T-cell (primary cell): ENCODE results near the gene PCLAF. TPM values are rescaled to one million over a fixed set of nuclear protein-coding genes. Genes with fewer than 3 reads are reported as not detected.
A peak's percentile ranks its signal among the peaks of the same experiment; 100 is the strongest.
"Not testable (repeated sequence)": the region's sequence is repeated elsewhere in the genome, so short reads cannot be mapped to it uniquely, and the experiment has no call there.

Source experiments
- ATAC-seq, 4 experiments: fragments of 200-7000 bp in 3 of 4; fragments of 150-1000 bp in 1 of 4; cut with Tn5 transposase; replicated peaks in 1 of 4; 1 replicate in 3 of 4; 2 replicates in 1 of 4; pipeline ENCODE4 v1.10.0; 2021; ENCODE audit warnings: moderate library complexity in 3 of 4, mild to moderate bottlenecking in 2 of 4, moderate number of reproducible peaks in 1 of 4
- CTCF ChIA-PET, 2 donors: fragments of 300-600 bp; sonication (Branson Sonifier 250); formaldehyde crosslinking; loops; one replicate each; lab custom pipeline; 2022; ENCODE audit warnings: antibody characterized with exemption in 2 of 2; lab: Charles Lee
- POLR2A ChIA-PET, 2 donors: fragments of 300-600 bp; sonication (Branson Sonifier 250); formaldehyde crosslinking; loops; one replicate each; lab custom pipeline; 2022; ENCODE audit warnings: antibody characterized with exemption in 2 of 2; lab: Charles Lee
- DNase-seq, 35 experiments: peaks; one replicate each; pipeline versions ENCODE4 v3.0.0 to v3.0.0-alpha.2; 2013 to 2023
- H3K27ac ChIP-seq: one replicate; pipeline ENCODE4 v1.5.1; 2013; ENCODE audit warnings: low read length
- H3K27me3 ChIP-seq, 2 experiments: replicated peaks in 1 of 2; 1 replicate in 1 of 2; 2 replicates in 1 of 2; pipeline versions ENCODE4 v1.6.1 to v1.7.0; 2013; ENCODE audit warnings: low read length in 1 of 2, mixed read lengths in 1 of 2; ENCODE audit not compliant: control insufficient read depth in 2 of 2, insufficient read depth in 2 of 2; ENCODE audit errors: extremely low read depth in 1 of 2
- H3K36me3 ChIP-seq, 2 donors: 1 replicate in 1 of 2; 2 replicates in 1 of 2; pipeline versions ENCODE4 v1.6.1 to v1.7.0; 2013; ENCODE audit warnings: low read length in 1 of 2; ENCODE audit not compliant: control insufficient read depth in 2 of 2, insufficient read depth in 1 of 2; ENCODE audit errors: extremely low read depth in 1 of 2
- H3K4me1 ChIP-seq, 2 experiments: 1 replicate in 1 of 2; 2 replicates in 1 of 2; pipeline versions ENCODE4 v1.6.1 to v1.7.0; 2013; ENCODE audit warnings: low read length in 2 of 2, mixed read lengths in 1 of 2; ENCODE audit not compliant: insufficient read depth in 2 of 2, control insufficient read depth in 1 of 2; ENCODE audit errors: extremely low read depth in 1 of 2
- H3K4me3 ChIP-seq, 2 donors: 1 replicate in 1 of 2; 2 replicates in 1 of 2; pipeline versions ENCODE4 v1.5.1 to v1.7.0; 2013; ENCODE audit warnings: mild to moderate bottlenecking in 2 of 2, low read length in 1 of 2, moderate library complexity in 1 of 2; ENCODE audit not compliant: control insufficient read depth in 1 of 2; ENCODE audit errors: extremely low read depth in 1 of 2
- H3K9me3 ChIP-seq: 2 replicates; pipeline ENCODE4 v1.7.0; 2013
- H3K27ac Mint-ChIP-seq, 2 donors: one replicate each; pipeline ENCODE4 v1.8.0; 2020 to 2021; ENCODE audit warnings: mild to moderate bottlenecking in 2 of 2, mixed read lengths in 2 of 2
- H3K27me3 Mint-ChIP-seq, 2 donors: one replicate each; pipeline ENCODE4 v1.8.0; 2021 to 2022; ENCODE audit warnings: mixed read lengths in 2 of 2
- H3K36me3 Mint-ChIP-seq: one replicate; pipeline ENCODE4 v1.8.0; 2021; ENCODE audit warnings: mixed read lengths
- H3K4me1 Mint-ChIP-seq, 3 donors: one replicate each; pipeline ENCODE4 v1.8.0; 2020 to 2022; ENCODE audit warnings: mixed read lengths in 3 of 3, mild to moderate bottlenecking in 1 of 3
- H3K4me3 Mint-ChIP-seq, 3 donors: one replicate each; pipeline ENCODE4 v1.8.0; 2020 to 2022; ENCODE audit warnings: mild to moderate bottlenecking in 3 of 3, mixed read lengths in 3 of 3, moderate library complexity in 3 of 3
- H3K9me3 Mint-ChIP-seq, 3 donors: one replicate each; pipeline ENCODE4 v1.8.0; 2020 to 2022; ENCODE audit warnings: mixed read lengths in 3 of 3
- WGBS: methylation state at CpG from one replicate; pipeline ENCODE4 v1.1.5; 2013; ENCODE audit warnings: missing lambda C conversion rate; ENCODE audit not compliant: insufficient coverage; 5-methylcytosine and 5-hydroxymethylcytosine counted together
- total RNA-seq, 35 experiments: library from RNA in 6 of 35; stranded (reverse) in 6 of 35; fragments of 120-200 nt in 1 of 35; gene quantifications; one replicate each; pipeline versions ENCODE4 v1.2.1 to v1.2.4 and lab custom pipeline; 2013 to 2026

Gene PCLAF
- total RNA-seq, 5 donors from 2014 or later (not counting 1 experiment from before 2014, with no cell fraction given): 0.96 to 2.4 (median 1.6) TPM

- CTCF ChIA-PET: interaction anchor here in 1 of 2 donors (0.7 kb wide), 1 partner anchor 261 kb away, joined by 4 read pairs; no protein-coding TSS in a partner anchor
- no CpG with 5 or more reads among the region's 3 CpGs for WGBS
- peaks cover 9 to 16% of the 10 kb centered on the region in 2 experiments for H3K4me1 ChIP-seq
- POLR2A ChIA-PET, H3K27me3 ChIP-seq, H3K27me3 Mint-ChIP-seq, DNase-seq, ATAC-seq, H3K9me3 Mint-ChIP-seq, H3K4me3 Mint-ChIP-seq, H3K9me3 ChIP-seq, H3K27ac ChIP-seq, H3K4me3 ChIP-seq: not testable (repeated sequence)
- peaks cover 0 to 28% of the 10 kb centered on the region in 2 donors for H3K36me3 ChIP-seq
- Mint-ChIP-seq H3K4me1 (peaks cover 16 to 27% (median 23%) of the 10 kb centered on the region in 3 donors), H3K36me3 (peaks cover 28% of the 10 kb centered on the region), H3K27ac (peak overlapping the region in 1 of 2 donors; percentile 39)
Measured at GRCh38 chr15:64392471-64392870, 11.2 kb upstream of the PCLAF start.

GRCh38 chr15:64389036-64389435 is 7.8 kb upstream of the PCLAF start:
- H3K4me3 Mint-ChIP-seq: peak overlapping the region; percentile 89 to 99 (median 95)
- Histone ChIP-seq H3K4me3 (no peak overlapping the region), H3K27me3 (no peaks in the 10 kb centered on the region), H3K9me3 (no peaks in the 10 kb centered on the region), H3K27ac (no peak overlapping the region), H3K4me1 (peaks cover 9 to 20% of the 10 kb centered on the region in 2 experiments), H3K36me3 (no peaks in the 10 kb centered on the region)
- POLR2A ChIA-PET: no interaction called here
- peaks cover 8% of the 10 kb centered on the region for H3K36me3 Mint-ChIP-seq
- no peaks in the 10 kb centered on the region for H3K27me3 Mint-ChIP-seq
- H3K4me1 Mint-ChIP-seq: peaks cover 19 to 26% (median 24%) of the 10 kb centered on the region in 3 donors
- peak overlapping the region; percentile 12 to 17 for H3K27ac Mint-ChIP-seq
- CTCF ChIA-PET: no interaction called here
- 96% methylated on average over 4 of the region's 5 CpGs for WGBS
- DNase-seq: no peak
- ATAC-seq: no peak
- H3K9me3 Mint-ChIP-seq: no peaks in the 10 kb centered on the region

GRCh38 chr15:64387562-64388168 is 6.4 kb upstream of the PCLAF start, which contains the start of gene TRIP4:
Gene TRIP4 (plus strand): TSS chr15:64387836. CDS start chr15:64387864, 28 bp downstream.
- 0% methylated on average over 30 of the region's 35 CpGs for WGBS
- peaks cover 9 to 20% of the 10 kb centered on the region in 2 experiments for H3K4me1 ChIP-seq
- H3K4me3 Mint-ChIP-seq: peak within 1 kb of the TSS; percentile 89 to 99 (median 95)
- no peaks in the 10 kb centered on the region for H3K9me3 Mint-ChIP-seq
- no peaks in the 10 kb centered on the region for H3K27me3 Mint-ChIP-seq
- DNase-seq (peak; percentile 93 to 98 (median 95)), ATAC-seq (peak; percentile 98 to 100 (median 100))
- H3K36me3 Mint-ChIP-seq: peaks cover 4% of the 10 kb centered on the region
- H3K4me1 Mint-ChIP-seq: peaks cover 19 to 24% (median 22%) of the 10 kb centered on the region in 3 donors
- ChIA-PET POLR2A (interaction anchor here (0.5 to 1.2 kb wide), 9 partner anchors 8 to 1157 kb away, joined by 3 to 8 read pairs (median 4); no protein-coding TSS in a partner anchor), CTCF (interaction anchor here in 1 of 2 donors (0.7 to 2.0 kb wide), 4 partner anchors 235 to 340 kb away, joined by 3 to 14 read pairs (median 6); no protein-coding TSS in a partner anchor)
- H3K27ac ChIP-seq: peak within 1 kb of the TSS; percentile 55
- H3K4me3 ChIP-seq: peak within 1 kb of the TSS; percentile 88 to 92
- H3K9me3 ChIP-seq: no peaks in the 10 kb centered on the region
- H3K36me3 ChIP-seq: no peaks in the 10 kb centered on the region
- peak within 1 kb of the TSS; percentile 92 to 94 for H3K27ac Mint-ChIP-seq
- no peaks in the 10 kb centered on the region for H3K27me3 ChIP-seq

- Mint-ChIP-seq H3K9me3 (no peaks in the 10 kb centered on the region), H3K4me3 (peak overlapping the region in 1 of 3 donors; percentile 50), H3K27ac (no peak overlapping the region), H3K27me3 (no peaks in the 10 kb centered on the region), H3K36me3 (peaks cover 4% of the 10 kb centered on the region), H3K4me1 (peaks cover 27 to 31% (median 28%) of the 10 kb centered on the region in 3 donors)
- peaks cover 9 to 25% of the 10 kb centered on the region in 2 experiments for H3K4me1 ChIP-seq
- H3K27me3 ChIP-seq: no peaks in the 10 kb centered on the region
- WGBS: 100% methylated on average over 2 of the region's 7 CpGs
- DNase-seq (no peak), ATAC-seq (no peak)
- POLR2A ChIA-PET: no interaction called here
- no peaks in the 10 kb centered on the region for H3K9me3 ChIP-seq
- no peaks in the 10 kb centered on the region for H3K36me3 ChIP-seq
- H3K27ac ChIP-seq: no peak overlapping the region
- CTCF ChIA-PET: interaction anchor here in 1 of 2 donors (2.0 kb wide), 1 partner anchor 267 kb away, joined by 14 read pairs; no protein-coding TSS in a partner anchor
- H3K4me3 ChIP-seq: no peak overlapping the region
Measured at GRCh38 chr15:64386291-64386690, 5.0 kb upstream of the PCLAF start.

- no peaks in the 10 kb centered on the region for H3K9me3 Mint-ChIP-seq
- H3K27ac ChIP-seq: no peak overlapping the region
- no peaks in the 10 kb centered on the region for H3K36me3 ChIP-seq
- H3K4me1 Mint-ChIP-seq: peaks cover 29 to 36% (median 29%) of the 10 kb centered on the region in 3 donors
- H3K27me3 Mint-ChIP-seq: no peaks in the 10 kb centered on the region
- DNase-seq (no peak), ATAC-seq (no peak)
- H3K9me3 ChIP-seq: no peaks in the 10 kb centered on the region
- H3K36me3 Mint-ChIP-seq: peaks cover 4% of the 10 kb centered on the region
- no peak overlapping the region for H3K4me3 Mint-ChIP-seq
- H3K27ac Mint-ChIP-seq: no peak overlapping the region
- no CpG with 5 or more reads among the region's 2 CpGs for WGBS
- H3K27me3 ChIP-seq: peaks cover 0 to 2% of the 10 kb centered on the region in 2 experiments
- H3K4me3 ChIP-seq: no peak overlapping the region
- peaks cover 4 to 29% of the 10 kb centered on the region in 2 experiments for H3K4me1 ChIP-seq
- CTCF ChIA-PET: no interaction called here
- POLR2A ChIA-PET: interaction anchor here in 1 of 2 donors (0.6 kb wide), 1 partner anchor 173 kb away, joined by 3 read pairs; no protein-coding TSS in a partner anchor
Measured at GRCh38 chr15:64383760-64384159, 2.5 kb upstream of the PCLAF start.

GRCh38 chr15:64380130-64380870 is 941 bp downstream of the PCLAF start:
- CTCF ChIA-PET, H3K27ac ChIP-seq: not testable (repeated sequence)

More at GRCh38 chr15:64380130-64380870, 941 bp downstream of the PCLAF start:
- H3K9me3 Mint-ChIP-seq, H3K27me3 ChIP-seq, DNase-seq, H3K9me3 ChIP-seq, POLR2A ChIA-PET, ATAC-seq, H3K27ac Mint-ChIP-seq, H3K36me3 Mint-ChIP-seq, H3K36me3 ChIP-seq, H3K27me3 Mint-ChIP-seq: not testable (repeated sequence)
- Histone ChIP-seq H3K4me1 (peaks cover 0 to 14% of the 10 kb centered on the region in 2 experiments), H3K4me3 (peak overlapping the region; percentile 65 to 92)
- Mint-ChIP-seq H3K4me1 (peaks cover 15 to 23% (median 18%) of the 10 kb centered on the region in 3 donors), H3K4me3 (peak overlapping the region; percentile 88 to 92 (median 91))
- 83% methylated on average over 1 of the region's 11 CpGs for WGBS
